Uterus (tissue), 2 donors: ENCODE measurements around the gene TM4SF1.

Experiments
- POLR2A ChIP-seq, 2 donors: fragments of 450-650 bp; IDR thresholded peaks; one replicate each; pipeline ENCODE4 v1.6.1; 2016; ENCODE audit warnings: antibody characterized with exemption in 2 of 2, mild to moderate bottlenecking in 1 of 2, moderate library complexity in 1 of 2
- TF ChIP-seq, protein P1 (sequence below), 4 experiments: fragments of 200-600 bp in 2 of 4; fragments of 450-650 bp in 2 of 4; sonication (generic) in 2 of 4; IDR thresholded peaks; one replicate each; pipeline ENCODE4 v1.5.1; 2016 to 2019; ENCODE audit warnings: antibody characterized with exemption in 4 of 4, mild to moderate bottlenecking in 2 of 4, moderate library complexity in 1 of 4

DNA sequence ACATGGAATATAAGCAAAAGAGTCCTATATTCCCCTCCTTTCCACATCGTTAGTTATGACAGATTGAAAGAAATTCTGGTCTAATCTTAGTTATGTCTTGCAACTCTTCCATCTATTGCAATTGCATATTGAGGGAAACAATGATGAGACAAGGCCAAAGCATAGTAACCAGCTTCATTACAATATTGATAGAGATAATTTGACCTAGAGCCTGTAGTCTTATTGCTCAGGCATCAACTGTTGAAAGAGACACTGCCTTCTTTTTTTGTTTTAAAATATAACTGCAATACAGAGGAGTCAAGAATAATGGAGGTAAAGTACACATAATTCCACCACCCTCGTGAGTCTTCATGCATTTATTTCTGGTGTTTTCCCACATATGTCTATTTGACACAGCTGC lies 46.1 kb downstream of the TM4SF1 start:
- TF ChIP-seq, protein P1, sequence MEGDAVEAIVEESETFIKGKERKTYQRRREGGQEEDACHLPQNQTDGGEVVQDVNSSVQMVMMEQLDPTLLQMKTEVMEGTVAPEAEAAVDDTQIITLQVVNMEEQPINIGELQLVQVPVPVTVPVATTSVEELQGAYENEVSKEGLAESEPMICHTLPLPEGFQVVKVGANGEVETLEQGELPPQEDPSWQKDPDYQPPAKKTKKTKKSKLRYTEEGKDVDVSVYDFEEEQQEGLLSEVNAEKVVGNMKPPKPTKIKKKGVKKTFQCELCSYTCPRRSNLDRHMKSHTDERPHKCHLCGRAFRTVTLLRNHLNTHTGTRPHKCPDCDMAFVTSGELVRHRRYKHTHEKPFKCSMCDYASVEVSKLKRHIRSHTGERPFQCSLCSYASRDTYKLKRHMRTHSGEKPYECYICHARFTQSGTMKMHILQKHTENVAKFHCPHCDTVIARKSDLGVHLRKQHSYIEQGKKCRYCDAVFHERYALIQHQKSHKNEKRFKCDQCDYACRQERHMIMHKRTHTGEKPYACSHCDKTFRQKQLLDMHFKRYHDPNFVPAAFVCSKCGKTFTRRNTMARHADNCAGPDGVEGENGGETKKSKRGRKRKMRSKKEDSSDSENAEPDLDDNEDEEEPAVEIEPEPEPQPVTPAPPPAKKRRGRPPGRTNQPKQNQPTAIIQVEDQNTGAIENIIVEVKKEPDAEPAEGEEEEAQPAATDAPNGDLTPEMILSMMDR (IDR thresholded peaks at IDR 0.05), result no peak
- TF ChIP-seq POLR2A (IDR thresholded peaks at IDR 0.05), result no peak
